GM19463 (cell line): Measurements from ENCODE around the gene RMND5B.
"Not testable (repeated sequence)": the region's sequence is repeated elsewhere in the genome, so short reads cannot be mapped to it uniquely, and the experiment has no call there.

Experiments used
- ATAC-seq: cut with Tn5 transposase; IDR thresholded peaks from one replicate; pipeline ENCODE4 v1.9.1; 2021; ENCODE audit warnings: mild to moderate bottlenecking, moderate library complexity; ENCODE audit not compliant: unreplicated experiment

Gene RMND5B

GRCh38 chr5:178129296-178129695 lies 1.5 kb upstream of the RMND5B start:
- no peak for ATAC-seq

DNA sequence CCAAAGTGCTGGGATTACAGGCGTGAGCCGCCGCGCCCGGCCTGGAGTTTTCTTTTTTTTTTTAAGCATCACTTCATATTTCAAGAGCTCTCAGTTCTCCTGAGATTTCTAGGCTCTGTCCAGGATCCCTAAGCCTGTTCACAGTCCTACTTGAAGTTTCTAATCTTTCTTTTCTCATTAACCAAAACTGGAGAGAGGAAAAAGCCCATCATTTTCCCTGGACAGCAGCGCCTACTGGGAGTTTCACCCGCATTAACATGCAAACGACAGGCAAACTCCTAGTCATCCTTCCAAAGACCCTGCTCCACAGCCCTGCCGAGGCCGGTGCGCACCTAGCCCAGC lies 609 bp upstream of the RMND5B start:
- not testable (repeated sequence) for ATAC-seq

DNA sequence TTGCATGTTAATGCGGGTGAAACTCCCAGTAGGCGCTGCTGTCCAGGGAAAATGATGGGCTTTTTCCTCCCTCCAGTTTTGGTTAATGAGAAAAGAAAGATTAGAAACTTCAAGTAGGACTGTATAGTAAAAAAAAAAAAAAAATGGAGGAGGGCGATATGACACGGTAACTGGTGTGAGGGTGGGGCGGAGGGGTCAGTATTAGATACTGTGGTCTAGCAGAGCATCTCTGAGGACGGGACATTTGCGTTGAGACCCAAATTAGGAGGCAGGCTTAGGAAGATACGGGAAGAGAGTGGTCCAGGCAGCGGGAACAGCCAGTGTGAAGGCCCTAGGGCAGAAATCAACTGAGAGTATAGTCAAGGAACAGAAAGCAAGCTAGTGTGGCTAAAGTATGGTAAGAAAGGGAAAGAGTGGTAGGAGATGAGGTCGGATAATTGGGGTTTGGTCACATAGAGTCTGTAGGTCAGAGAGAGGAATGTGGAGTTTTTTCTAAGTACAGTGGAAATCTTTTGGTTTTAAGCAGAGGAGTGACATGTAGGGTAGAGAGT lies 707 bp downstream of the RMND5B start:
- no peak for ATAC-seq

DNA sequence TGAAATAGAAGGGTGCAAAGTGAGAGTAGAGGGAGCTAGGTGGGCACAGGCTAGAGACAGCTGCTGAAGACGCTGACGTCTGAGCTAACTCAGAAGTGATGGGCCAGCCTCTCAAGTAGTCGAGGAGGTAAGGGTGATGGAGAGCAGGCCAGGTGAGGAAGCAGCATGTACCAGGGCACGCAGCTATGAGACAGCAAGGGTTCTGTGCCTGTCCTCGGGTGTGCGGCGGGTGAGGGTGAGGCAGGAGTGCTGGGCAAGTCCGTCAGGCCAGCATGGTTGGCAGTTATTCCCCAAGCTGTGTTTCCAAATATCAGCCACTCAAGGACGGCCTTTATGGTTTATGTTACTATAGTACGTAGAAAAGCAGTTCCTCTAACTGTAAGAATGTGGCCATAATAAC lies 6.2 kb downstream of the RMND5B start:
- ATAC-seq = no peak

DNA sequence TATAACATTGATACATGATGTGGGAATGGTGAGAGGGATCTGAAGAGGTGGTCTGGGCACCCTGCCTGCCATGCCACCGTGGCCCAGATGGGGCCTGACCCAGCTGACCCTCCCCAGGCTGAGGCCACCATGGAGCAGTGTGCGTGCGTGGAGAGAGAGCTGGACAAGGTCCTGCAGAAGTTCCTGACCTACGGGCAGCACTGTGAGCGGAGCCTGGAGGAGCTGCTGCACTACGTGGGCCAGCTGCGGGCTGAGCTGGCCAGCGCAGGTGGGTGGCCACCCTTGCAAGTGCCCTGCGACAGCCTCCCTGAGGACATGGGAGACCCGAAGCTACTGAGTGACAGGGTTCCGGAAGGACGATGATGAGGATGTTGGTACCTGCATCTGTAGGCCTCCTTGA lies 7.2 kb downstream of the RMND5B start:
- ATAC-seq = no peak

GRCh38 chr5:178141550-178141949 lies 10.7 kb downstream of the RMND5B start:
- no peak for ATAC-seq

DNA sequence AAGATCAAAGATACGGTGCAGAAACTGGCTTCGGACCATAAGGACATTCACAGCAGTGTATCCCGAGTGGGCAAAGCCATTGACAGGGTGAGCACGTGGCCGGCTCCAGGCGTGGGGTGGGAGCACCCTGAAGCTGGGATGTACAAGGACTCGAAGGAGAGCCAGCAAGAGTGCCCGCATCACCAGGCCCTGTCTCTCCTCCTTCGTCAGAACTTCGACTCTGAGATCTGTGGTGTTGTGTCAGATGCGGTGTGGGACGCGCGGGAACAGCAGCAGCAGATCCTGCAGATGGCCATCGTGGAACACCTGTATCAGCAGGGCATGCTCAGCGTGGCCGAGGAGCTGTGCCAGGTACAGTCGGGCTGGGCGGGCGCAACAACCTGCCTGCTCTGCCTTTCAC lies 11.8 kb downstream of the RMND5B start:
- ATAC-seq = no peak

DNA sequence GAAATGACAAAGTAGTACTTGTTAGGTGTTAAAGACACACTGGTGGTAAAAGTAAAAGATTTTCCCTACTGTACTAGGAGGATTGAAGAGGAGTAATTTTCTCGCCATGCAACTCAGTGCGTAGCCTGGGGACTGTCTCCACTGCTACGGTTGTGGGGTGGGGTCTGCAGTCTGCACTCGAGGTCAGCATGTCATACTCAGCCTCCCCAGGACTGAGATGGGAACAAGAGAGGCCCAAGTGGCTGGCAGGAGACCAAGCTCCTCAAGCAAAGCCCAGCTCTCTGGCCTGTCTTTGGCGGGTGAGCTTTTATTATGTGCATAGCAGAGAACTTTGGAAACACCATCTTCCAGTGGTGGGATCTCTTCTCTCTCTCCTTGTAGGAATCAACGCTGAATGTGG lies 12.4 kb downstream of the RMND5B start:
- ATAC-seq = no peak

DNA sequence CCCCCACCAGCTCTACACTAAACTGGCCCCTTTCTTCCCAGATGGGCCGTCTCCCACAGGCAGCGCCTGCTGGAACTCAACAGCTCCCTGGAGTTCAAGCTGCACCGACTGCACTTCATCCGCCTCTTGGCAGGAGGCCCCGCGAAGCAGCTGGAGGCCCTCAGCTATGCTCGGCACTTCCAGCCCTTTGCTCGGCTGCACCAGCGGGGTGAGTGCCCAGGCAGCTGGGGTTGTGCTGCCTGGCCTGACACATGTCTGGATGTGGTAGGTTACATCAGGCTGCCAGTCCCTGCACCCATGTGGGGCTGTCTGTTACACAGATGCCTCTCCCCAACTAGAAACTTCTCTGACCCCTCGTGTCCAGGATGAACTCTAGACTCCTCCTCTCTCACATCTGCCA lies 13.1 kb downstream of the RMND5B start:
- no peak for ATAC-seq

DNA sequence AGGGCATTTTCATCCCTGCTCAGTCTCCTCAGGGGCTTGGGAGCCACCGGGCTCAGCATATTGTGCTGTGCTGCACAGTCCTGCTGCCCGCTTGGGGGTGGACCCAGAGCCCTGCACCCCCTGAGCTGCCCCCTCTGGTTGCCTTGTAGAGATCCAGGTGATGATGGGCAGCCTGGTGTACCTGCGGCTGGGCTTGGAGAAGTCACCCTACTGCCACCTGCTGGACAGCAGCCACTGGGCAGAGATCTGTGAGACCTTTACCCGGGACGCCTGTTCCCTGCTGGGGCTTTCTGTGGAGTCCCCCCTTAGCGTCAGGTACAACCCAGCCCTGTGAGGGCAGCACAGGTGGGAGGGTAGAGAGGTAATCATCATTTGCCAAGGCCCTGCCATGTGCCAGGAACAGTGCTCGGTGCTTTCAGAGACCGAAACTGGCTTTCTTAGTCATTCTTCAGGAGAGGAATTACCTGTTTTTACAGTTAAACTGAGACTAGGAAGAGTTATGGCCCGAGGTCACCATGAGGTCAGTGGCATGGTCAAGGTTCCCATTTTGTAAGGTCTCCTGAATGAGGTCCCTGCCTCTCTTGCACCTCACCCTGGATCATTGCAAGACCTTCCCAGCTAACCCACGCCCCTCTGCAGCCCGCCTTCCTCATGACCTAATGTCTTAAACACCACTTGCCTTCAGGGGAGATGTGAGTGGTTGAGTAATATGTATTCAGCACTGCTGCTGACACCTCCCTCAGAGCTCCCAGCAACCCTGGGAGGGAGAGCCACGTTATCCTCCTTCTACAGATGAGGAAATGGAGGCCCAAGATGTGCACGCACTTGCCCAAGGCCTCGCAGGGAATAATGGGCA lies 15.4 kb downstream of the RMND5B start:
- ATAC-seq = no peak

GRCh38 chr5:178147406-178147805 lies 16.6 kb downstream of the RMND5B start:
- ATAC-seq = no peak

DNA sequence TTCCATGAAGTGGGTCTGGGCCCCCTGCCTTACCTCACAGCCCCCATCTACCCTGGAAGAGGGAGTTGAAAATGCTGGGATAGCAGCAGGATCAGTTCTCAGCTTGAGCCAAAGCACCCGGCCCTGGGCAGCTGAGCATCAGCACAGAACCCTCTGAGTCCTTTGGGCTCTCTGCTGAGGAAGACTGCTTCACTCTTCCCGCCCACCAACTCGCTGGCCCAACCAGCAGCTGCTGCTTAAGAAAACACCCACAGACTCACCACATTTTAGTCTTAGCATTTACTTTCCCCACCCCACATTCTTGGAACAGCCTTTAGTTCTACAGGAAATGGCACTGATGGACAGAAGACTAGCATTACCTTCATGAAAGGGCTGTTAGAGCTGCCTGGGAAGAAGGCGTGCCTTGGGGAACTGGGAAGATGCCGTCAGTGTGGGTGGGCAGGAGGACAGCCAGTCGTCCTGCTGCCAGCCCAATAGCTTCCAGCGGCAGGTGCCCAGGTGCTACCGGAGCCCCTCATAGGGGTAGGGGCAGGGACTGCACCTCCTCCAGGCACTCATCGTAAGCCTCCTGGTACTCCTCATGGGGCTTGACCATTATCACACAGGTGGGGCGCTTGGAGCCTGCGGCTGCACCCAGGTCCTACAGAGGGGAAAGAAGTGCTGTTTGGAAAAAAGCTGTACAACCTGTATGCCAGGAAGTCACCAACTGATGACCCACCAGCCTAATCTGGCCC lies 18.6 kb downstream of the RMND5B start:
- ATAC-seq = no peak

GRCh38 chr5:178150977-178151734 lies 20.3 kb downstream of the RMND5B start:
- no peak for ATAC-seq

GRCh38 chr5:178152491-178153444 lies 22.0 kb downstream of the RMND5B start:
- ATAC-seq = no peak

GRCh38 chr5:178153530-178154340 lies 22.9 kb downstream of the RMND5B start, which contains the start of gene NHP2:
TSS of gene NHP2 (minus strand) at chr5:178153885. CDS start at chr5:178153817, 68 bp downstream.
- peak; percentile 99 for ATAC-seq

GRCh38 chr5:178155065-178155464 lies 24.3 kb downstream of the RMND5B start:
- ATAC-seq = no peak

- ATAC-seq = no peak
These were observed 29.4 kb downstream of the RMND5B start for GRCh38 chr5:178160176-178160575.

- no peak for ATAC-seq
These were observed 31.7 kb downstream of the RMND5B start for GRCh38 chr5:178162481-178162880.
